NT2/D1 (cell line): ENCODE results near the gene TOMM20.
"Not testable (repeated sequence)": the region's sequence is repeated elsewhere in the genome, so short reads cannot be mapped to it uniquely, and the experiment has no call there.

Experiments
- DNase-seq: peaks from one replicate; pipeline ENCODE4 v3.0.0-alpha.2; 2011; ENCODE audit warnings: low read depth, low spot score
- H3K27me3 ChIP-seq: 2 replicates; pipeline ENCODE4 v1.6.0; 2011; ENCODE audit warnings: mild to moderate bottlenecking; ENCODE audit not compliant: insufficient read length, insufficient read depth
- H3K36me3 ChIP-seq: 2 replicates; pipeline ENCODE4 v1.6.1; 2011; ENCODE audit warnings: mild to moderate bottlenecking, low read length, mixed read lengths; ENCODE audit not compliant: insufficient read depth, insufficient read length
- H3K4me1 ChIP-seq: 2 replicates; pipeline ENCODE4 v1.5.1; 2011; ENCODE audit not compliant: insufficient read depth, insufficient read length
- H3K4me3 ChIP-seq: 2 replicates; pipeline ENCODE4 v1.5.1; 2011; ENCODE audit warnings: low read depth; ENCODE audit not compliant: insufficient read length
- H3K9ac ChIP-seq: 2 replicates; pipeline ENCODE4 v1.6.0; 2011; ENCODE audit warnings: low read depth; ENCODE audit not compliant: insufficient read length
- H3K9me3 ChIP-seq: 2 replicates; pipeline ENCODE4 v1.5.1; 2011; ENCODE audit warnings: mild to moderate bottlenecking, low read length; ENCODE audit not compliant: insufficient read depth
- SUZ12 ChIP-seq: IDR thresholded peaks from 2 replicates; pipeline ENCODE4 v1.6.1; 2011; ENCODE audit not compliant: insufficient read length, insufficient read depth; ENCODE audit errors: extremely low read depth
- YY1 ChIP-seq: IDR thresholded peaks from 2 replicates; pipeline ENCODE4 v1.6.1; 2011; ENCODE audit not compliant: insufficient read length, insufficient read depth
- ZNF274 ChIP-seq: IDR thresholded peaks from 2 replicates; pipeline ENCODE4 v1.6.1; 2011; ENCODE audit warnings: mild to moderate bottlenecking, low read depth, low read length

TOMM20 gene

GRCh38 chr1:235160383-235160956 lies 31.8 kb upstream of the TOMM20 start:
- Histone ChIP-seq H3K9ac (peak overlapping the region; percentile 98), H3K36me3 (peaks cover 48% of the 10 kb centered on the region), H3K9me3 (no peaks in the 10 kb centered on the region), H3K4me1 (no peaks in the 10 kb centered on the region), H3K4me3 (peak overlapping the region; percentile 99), H3K27me3 (no peaks in the 10 kb centered on the region)
- TF ChIP-seq YY1 = no peak
- no peak for TF ChIP-seq SUZ12
- DNase-seq = peak; percentile 27

GRCh38 chr1:235159930-235160329 lies 31.3 kb upstream of the TOMM20 start:
- not testable (repeated sequence) for H3K27me3 ChIP-seq, DNase-seq, H3K9me3 ChIP-seq, H3K4me1 ChIP-seq
- Histone ChIP-seq H3K4me3 (peak overlapping the region; percentile 99), H3K36me3 (peaks cover 51% of the 10 kb centered on the region), H3K9ac (peak overlapping the region; percentile 98)

GRCh38 chr1:235159284-235159683 lies 30.6 kb upstream of the TOMM20 start:
- H3K27me3 ChIP-seq, H3K4me1 ChIP-seq, DNase-seq, H3K9me3 ChIP-seq, H3K4me3 ChIP-seq, H3K9ac ChIP-seq: not testable (repeated sequence)
- peaks cover 57% of the 10 kb centered on the region for H3K36me3 ChIP-seq

GRCh38 chr1:235158680-235159079 lies 30.0 kb upstream of the TOMM20 start:
- Histone ChIP-seq H3K27me3 (no peaks in the 10 kb centered on the region), H3K9ac (no peak overlapping the region), H3K4me1 (no peaks in the 10 kb centered on the region), H3K36me3 (peaks cover 61% of the 10 kb centered on the region), H3K9me3 (no peaks in the 10 kb centered on the region), H3K4me3 (no peak overlapping the region)
- no peak for TF ChIP-seq SUZ12
- no peak for TF ChIP-seq ZNF274
- no peak for TF ChIP-seq YY1
- DNase-seq = no peak

GRCh38 chr1:235157150-235157549 lies 28.5 kb upstream of the TOMM20 start:
- no peaks in the 10 kb centered on the region for H3K4me1 ChIP-seq
- H3K9me3 ChIP-seq = no peaks in the 10 kb centered on the region
- DNase-seq = no peak
- TF ChIP-seq YY1 (no peak), ZNF274 (no peak), SUZ12 (no peak)
- no peaks in the 10 kb centered on the region for H3K27me3 ChIP-seq
- peaks cover 76% of the 10 kb centered on the region for H3K36me3 ChIP-seq
- H3K9ac ChIP-seq = no peak overlapping the region
- H3K4me3 ChIP-seq = no peak overlapping the region

- Histone ChIP-seq H3K36me3 (peaks cover 80% of the 10 kb centered on the region), H3K9ac (no peak overlapping the region), H3K27me3 (no peaks in the 10 kb centered on the region), H3K4me1 (no peaks in the 10 kb centered on the region), H3K4me3 (no peak overlapping the region), H3K9me3 (no peaks in the 10 kb centered on the region)
- DNase-seq = no peak
- no peak for TF ChIP-seq ZNF274
- TF ChIP-seq SUZ12 = no peak
- no peak for TF ChIP-seq YY1
Measured at GRCh38 chr1:235156740-235157139, 28.1 kb upstream of the TOMM20 start.

- Histone ChIP-seq H3K36me3 (peaks cover 85% of the 10 kb centered on the region), H3K9ac (no peak overlapping the region), H3K4me1 (no peaks in the 10 kb centered on the region), H3K27me3 (no peaks in the 10 kb centered on the region), H3K4me3 (no peak overlapping the region), H3K9me3 (no peaks in the 10 kb centered on the region)
- DNase-seq = no peak
- TF ChIP-seq ZNF274 (no peak), YY1 (no peak), SUZ12 (no peak)
Measured at GRCh38 chr1:235156265-235156664, 27.6 kb upstream of the TOMM20 start.

- no peaks in the 10 kb centered on the region for H3K9me3 ChIP-seq
- DNase-seq = no peak
- H3K9ac ChIP-seq = no peak overlapping the region
- H3K4me3 ChIP-seq = no peak overlapping the region
- H3K27me3 ChIP-seq = no peaks in the 10 kb centered on the region
- no peak for TF ChIP-seq ZNF274
- TF ChIP-seq YY1 = no peak
- no peak for TF ChIP-seq SUZ12
- no peaks in the 10 kb centered on the region for H3K4me1 ChIP-seq
- peaks cover 91% of the 10 kb centered on the region for H3K36me3 ChIP-seq
Measured at GRCh38 chr1:235152235-235152634, 23.6 kb upstream of the TOMM20 start.
